ENCODE data around the gene C17orf50.

GRCh38 chr17:35797370-35797769, 36.7 kb downstream of the C17orf50 start:
- TF ChIP-seq CTCF (IDR thresholded peaks at IDR 0.05) (no peak), EP300 (IDR thresholded peaks at IDR 0.05; ENCODE audit: low read depth) (no peak), POLR2A (IDR thresholded peaks at IDR 0.05) (no peak), POLR2AphosphoS5 (IDR thresholded peaks at IDR 0.05) (no peak)
